ENCODE data around the gene P2RY6.
A peak's percentile ranks its signal among the peaks of the same experiment; 100 is the strongest.

P2RY6 gene

GRCh38 chr11:73320763-73321603, 48.8 kb downstream of the P2RY6 start:
- DNase-seq, result no peak

DNA sequence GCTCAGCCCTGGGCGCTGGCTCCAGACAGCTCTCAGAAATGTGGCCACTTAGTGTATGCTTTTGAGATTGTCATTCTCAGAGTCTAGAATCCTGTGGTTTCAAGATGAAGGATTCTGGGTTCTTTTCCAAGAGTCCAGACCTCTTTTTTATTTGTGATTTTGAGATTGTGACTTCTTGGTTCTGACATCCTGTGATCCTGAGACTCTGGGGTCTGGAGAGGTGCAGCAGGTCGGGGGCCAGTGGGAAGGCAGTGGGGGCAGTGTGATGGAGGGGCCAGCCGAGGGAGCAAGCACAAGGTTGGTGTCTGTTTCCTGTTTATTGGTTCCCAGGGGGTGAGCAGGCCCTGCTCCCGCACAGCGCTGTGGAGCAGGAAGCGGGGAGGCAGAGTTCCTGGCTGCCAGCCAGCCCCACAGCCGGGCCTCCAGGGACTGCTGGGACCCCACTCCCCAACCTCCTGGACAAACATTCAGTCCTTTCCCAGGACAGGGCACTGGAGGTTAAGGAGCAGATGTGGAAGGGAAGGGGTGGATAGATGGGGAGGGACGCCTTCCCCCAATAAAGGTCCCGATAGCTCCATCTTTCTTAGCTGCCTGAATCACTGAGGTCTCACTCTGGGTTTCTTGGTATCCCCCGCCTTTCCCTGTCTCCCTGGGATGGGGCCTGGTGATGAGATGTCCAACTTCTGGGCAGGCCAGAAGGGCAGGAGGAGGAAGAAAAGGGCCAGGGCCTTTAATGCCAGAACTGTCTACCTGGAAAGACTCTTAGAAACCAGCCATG, 49.7 kb downstream of the P2RY6 start:
- DNase-seq, result peak; percentile 55

- peak; percentile 46 for DNase-seq
Measured at GRCh38 chr11:73322382-73323306, 50.5 kb downstream of the P2RY6 start.

DNA sequence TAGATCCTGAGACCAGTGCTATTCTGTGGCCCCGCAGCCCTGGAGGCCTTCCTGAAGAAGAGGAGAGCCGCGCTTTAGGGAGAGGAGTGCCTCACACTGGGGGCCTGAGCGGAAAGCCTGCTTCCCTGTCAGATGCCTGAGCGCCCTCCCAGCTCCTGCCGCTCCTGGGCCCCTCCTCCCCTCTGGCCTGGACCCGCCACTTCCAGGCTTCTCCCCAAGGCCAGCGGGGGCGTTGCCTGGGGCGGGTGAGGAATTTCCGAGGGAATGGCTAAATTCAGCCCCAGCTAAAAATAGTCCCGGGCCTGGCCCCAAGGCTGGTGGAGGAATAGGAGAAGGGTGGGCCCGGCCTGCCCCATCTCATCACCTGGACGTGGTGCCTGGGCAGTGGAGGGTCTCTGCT, 51.3 kb downstream of the P2RY6 start:
- DNase-seq, result no peak

- no peak for DNase-seq
Measured at GRCh38 chr11:73324116-73324515, 52.0 kb downstream of the P2RY6 start.

DNA sequence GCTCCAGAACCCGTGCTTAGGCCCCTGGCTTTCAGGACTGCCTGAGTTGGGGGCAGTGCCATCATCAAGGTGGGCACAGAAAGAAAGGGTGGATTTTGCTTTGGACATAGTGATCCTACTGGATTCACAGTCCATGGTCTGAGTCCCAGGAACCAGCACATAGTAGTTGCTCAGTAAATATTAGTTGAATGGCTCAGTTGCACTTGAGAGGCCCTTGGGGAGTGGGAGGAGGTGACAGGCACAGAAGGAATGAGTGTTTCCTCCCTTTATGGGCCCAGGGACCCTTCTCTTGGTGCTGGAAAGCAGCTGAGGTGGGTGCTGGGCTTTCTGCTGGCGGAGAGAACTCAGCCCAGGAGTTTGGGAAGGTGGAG, 52.5 kb downstream of the P2RY6 start:
- DNase-seq, result no peak

- DNase-seq, result no peak
Measured at GRCh38 chr11:73325036-73325981, 53.2 kb downstream of the P2RY6 start.

GRCh38 chr11:73326929-73327811, 55.0 kb downstream of the P2RY6 start:
- no peak for DNase-seq

GRCh38 chr11:73327812-73328364, 55.8 kb downstream of the P2RY6 start:
- no peak for DNase-seq

GRCh38 chr11:73330569-73331093, 58.5 kb downstream of the P2RY6 start:
- DNase-seq, result peak; percentile 57

GRCh38 chr11:73331138-73331916, 59.2 kb downstream of the P2RY6 start:
- no peak for DNase-seq

GRCh38 chr11:73333173-73333572, 61.0 kb downstream of the P2RY6 start:
- DNase-seq, result no peak

- no peak for DNase-seq
Measured at GRCh38 chr11:73333640-73334383, 61.7 kb downstream of the P2RY6 start.

DNA sequence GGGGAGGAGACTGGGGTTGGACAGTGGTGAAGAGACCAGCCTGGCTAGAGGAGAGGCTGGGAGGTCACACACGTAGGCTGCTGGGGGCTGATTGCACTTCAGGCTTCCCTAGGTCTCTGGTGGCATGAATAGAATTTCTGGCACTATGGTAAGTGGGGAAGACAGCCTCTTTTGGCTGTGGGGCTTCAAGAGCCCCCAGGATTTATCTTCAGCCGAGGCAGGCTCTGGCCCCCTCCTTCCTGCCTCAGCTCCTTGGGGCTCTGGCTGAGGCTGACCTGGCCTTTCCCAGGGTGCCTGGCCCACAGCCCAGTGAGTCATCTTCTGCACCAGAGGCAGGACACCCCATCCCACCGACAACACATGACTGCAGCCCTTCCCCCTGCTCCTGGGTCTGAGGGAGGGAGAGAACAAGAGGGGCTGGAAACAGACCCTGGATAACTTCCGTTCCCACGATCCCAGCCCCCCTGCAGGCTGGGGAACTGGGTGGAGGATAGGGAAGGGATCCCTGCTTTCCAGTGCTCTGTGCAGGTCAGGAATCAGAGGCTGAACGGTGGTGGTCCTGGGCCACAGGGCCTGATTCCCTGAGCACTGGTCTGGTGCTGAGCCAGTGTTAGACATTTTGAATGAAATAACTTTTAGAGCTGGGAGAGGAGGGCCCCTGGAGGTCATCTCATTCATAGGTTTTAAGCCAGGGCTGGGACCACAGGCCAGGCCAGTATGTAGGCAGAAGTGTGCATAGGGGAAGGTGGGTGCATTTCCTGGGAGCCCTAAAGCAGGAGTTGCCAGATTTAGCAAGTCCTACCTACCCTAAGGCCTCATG, 62.5 kb downstream of the P2RY6 start:
- peak; percentile 38 for DNase-seq

- DNase-seq, result peak; percentile 86
Measured at GRCh38 chr11:73335204-73335923, 63.2 kb downstream of the P2RY6 start.

DNA sequence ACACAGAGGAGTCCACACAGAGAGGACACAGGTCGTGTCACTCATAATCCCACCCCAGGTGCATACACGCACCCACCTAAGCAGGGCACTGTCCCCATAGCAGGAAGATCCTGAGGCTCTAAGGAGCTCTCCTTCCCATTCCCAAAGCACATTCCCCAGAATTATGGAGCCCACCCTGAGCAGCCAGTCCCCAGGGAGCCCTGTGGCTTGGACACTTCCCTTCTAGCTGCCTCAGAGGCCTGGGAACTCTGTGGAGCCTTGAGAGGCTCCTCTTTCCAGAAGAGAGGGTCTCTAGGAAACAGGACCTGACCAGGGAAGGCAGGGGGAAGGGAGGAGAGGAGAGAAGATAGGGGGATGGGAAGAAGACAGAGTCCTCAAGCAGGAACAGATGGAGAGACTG, 65.7 kb downstream of the P2RY6 start:
- DNase-seq, result no peak

DNA sequence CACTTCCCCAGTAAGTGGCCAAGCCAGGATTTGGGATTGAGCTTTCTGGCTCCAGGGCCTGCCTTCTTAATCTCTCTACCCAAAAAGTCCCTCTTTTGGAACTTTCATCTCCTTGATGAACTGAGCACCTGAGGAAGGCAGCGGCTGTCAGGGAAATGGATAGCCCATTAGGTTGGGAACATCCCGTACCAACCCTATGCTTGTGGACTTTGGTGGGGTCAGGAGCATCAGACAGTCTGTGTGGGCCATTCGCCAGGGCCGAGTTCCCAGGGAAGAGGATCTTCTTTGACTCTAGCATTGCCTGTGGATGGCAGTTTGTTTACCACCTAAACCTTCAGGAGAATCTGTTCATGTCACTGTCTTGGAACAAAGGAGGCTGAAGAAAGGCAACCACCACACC, 66.1 kb downstream of the P2RY6 start:
- no peak for DNase-seq
